Body of pancreas (tissue), 4 donors: ENCODE results near the gene KIRREL3. TPM values are rescaled to one million over a fixed set of nuclear protein-coding genes. Genes with fewer than 3 reads are reported as not detected.

Experiments
- ATAC-seq: fragments of 150-250 bp; one replicate; pipeline ENCODE4 v1.9.1; 2016
- DNase-seq, 4 donors: peaks; one replicate each; pipeline ENCODE4 v3.0.0-alpha.2; 2019
- H3K27ac ChIP-seq, 4 donors: fragments of 200-600 bp; sonication (generic); 1 replicate in 3 of 4; 2 replicates in 1 of 4; pipeline versions ENCODE4 v1.5.1 to v1.6.1; 2016 to 2019; ENCODE audit warnings: mild to moderate bottlenecking in 1 of 4, mixed read lengths in 1 of 4, moderate library complexity in 1 of 4
- H3K27me3 ChIP-seq, 2 donors: fragments of 200-600 bp; sonication (generic); one replicate each; pipeline ENCODE4 v1.6.0; 2016; ENCODE audit warnings: mild to moderate bottlenecking in 1 of 2
- H3K36me3 ChIP-seq, 2 donors: fragments of 200-600 bp; sonication (generic); replicated peaks in 1 of 2; 2 replicates each; pipeline ENCODE4 v1.5.1; 2016; ENCODE audit warnings: low read depth in 2 of 2; ENCODE audit not compliant: insufficient read depth in 1 of 2
- H3K4me1 ChIP-seq: fragments of 200-600 bp; sonication (generic); one replicate; pipeline ENCODE4 v1.6.0; 2016
- H3K4me3 ChIP-seq, 2 donors: fragments of 200-600 bp; sonication (generic); 1 replicate in 1 of 2; 2 replicates in 1 of 2; pipeline ENCODE4 v1.5.1; 2016 to 2019
- H3K9me3 ChIP-seq, 3 donors: fragments of 200-600 bp; sonication (generic); 1 replicate in 2 of 3; 2 replicates in 1 of 3; pipeline ENCODE4 v1.5.1; 2016
- CTCF ChIP-seq, 7 experiments: fragments of 450-650 bp in 4 of 7; fragments of 200-600 bp in 3 of 7; sonication (generic) in 3 of 7; IDR thresholded peaks; one replicate each; pipeline ENCODE4 v1.5.1; 2016 to 2019; ENCODE audit warnings: antibody characterized with exemption in 7 of 7
- POLR2A ChIP-seq, 3 donors: fragments of 450-650 bp; IDR thresholded peaks; one replicate each; pipeline ENCODE4 v1.6.1; 2016; ENCODE audit warnings: antibody characterized with exemption in 3 of 3, mild to moderate bottlenecking in 2 of 3
- WGBS, 2 donors: methylation state at CpG; one replicate each; pipeline ENCODE4 v1.1.5; 2017; 5-methylcytosine and 5-hydroxymethylcytosine counted together
- intact Hi-C: fragments of 100-400 bp; cut with DNase I; formaldehyde crosslinking; loops from one replicate; pipeline ENCODE4 v1.15.1; 2023
- total RNA-seq, 2 donors: library from RNA; depleted of rRNA; stranded (reverse); fragments of >200 nt; gene quantifications; one replicate each; pipeline ENCODE4 v1.1.0, GENCODE V29; 2016

KIRREL3 gene
- total RNA-seq, 2 donors from 2014 or later, result 0.26 TPM; not detected in 1

GRCh38 chr11:126411971-126412381 is 588.6 kb downstream of the KIRREL3 start:
- no peak for DNase-seq
- WGBS, 2 donors, result 65 to 72% methylated on average over 6 of the region's 6 CpGs
- intact Hi-C loops, result no loop called here
- H3K36me3 ChIP-seq, result no peaks in the 10 kb centered on the region
- peaks cover 13% of the 10 kb centered on the region for H3K4me1 ChIP-seq
- TF ChIP-seq POLR2A (IDR thresholded peaks at IDR 0.05) (no peak), CTCF (IDR thresholded peaks at IDR 0.05) (no peak)
- no peak overlapping the region for H3K27ac ChIP-seq
- ATAC-seq, result no peak
- H3K9me3 ChIP-seq, result no peaks in the 10 kb centered on the region
- H3K27me3 ChIP-seq, result no peaks in the 10 kb centered on the region
- no peak overlapping the region for H3K4me3 ChIP-seq

GRCh38 chr11:126410649-126411048 is 589.9 kb downstream of the KIRREL3 start:
- H3K36me3 ChIP-seq, result no peaks in the 10 kb centered on the region
- H3K27ac ChIP-seq, result peak overlapping the region in 1 of 4 donors; percentile 31
- ATAC-seq (peak; percentile 32), DNase-seq (no peak)
- H3K27me3 ChIP-seq, result no peaks in the 10 kb centered on the region
- H3K4me3 ChIP-seq, result no peak overlapping the region
- no peaks in the 10 kb centered on the region for H3K9me3 ChIP-seq
- intact Hi-C loops, result no loop called here
- H3K4me1 ChIP-seq, result peaks cover under 1% of the 10 kb centered on the region
- WGBS, 2 donors, result 67% methylated on average over 6 of the region's 6 CpGs
- TF ChIP-seq POLR2A (IDR thresholded peaks at IDR 0.05), result no peak
- no peak for TF ChIP-seq CTCF (IDR thresholded peaks at IDR 0.05)

GRCh38 chr11:126409620-126409985 is 591.0 kb downstream of the KIRREL3 start:
- Histone ChIP-seq H3K4me1 (no peaks in the 10 kb centered on the region), H3K36me3 (no peaks in the 10 kb centered on the region), H3K27ac (no peak overlapping the region), H3K9me3 (no peaks in the 10 kb centered on the region), H3K27me3 (no peaks in the 10 kb centered on the region), H3K4me3 (no peak overlapping the region)
- WGBS, 2 donors, result 69 to 79% methylated on average over 3 of the region's 3 CpGs
- TF ChIP-seq CTCF (IDR thresholded peaks at IDR 0.05), result no peak
- no peak for TF ChIP-seq POLR2A (IDR thresholded peaks at IDR 0.05)
- ATAC-seq (no peak), DNase-seq (no peak)
- intact Hi-C loops, result no loop called here

- no peaks in the 10 kb centered on the region for H3K4me1 ChIP-seq
- no peak overlapping the region for H3K27ac ChIP-seq
- DNase-seq (no peak), ATAC-seq (no peak)
- TF ChIP-seq CTCF (IDR thresholded peaks at IDR 0.05) (no peak), POLR2A (IDR thresholded peaks at IDR 0.05) (no peak)
- H3K9me3 ChIP-seq, result no peaks in the 10 kb centered on the region
- intact Hi-C loops, result no loop called here
- no peak overlapping the region for H3K4me3 ChIP-seq
- 82 to 85% methylated on average over 12 of the region's 12 CpGs for WGBS, 2 donors
- no peaks in the 10 kb centered on the region for H3K27me3 ChIP-seq
- no peaks in the 10 kb centered on the region for H3K36me3 ChIP-seq
Observed at GRCh38 chr11:126408901-126409619, 591.5 kb downstream of the KIRREL3 start.

GRCh38 chr11:126408496-126408895 is 592.1 kb downstream of the KIRREL3 start:
- ATAC-seq, result no peak
- DNase-seq, result no peak
- H3K27me3 ChIP-seq, result no peaks in the 10 kb centered on the region
- H3K4me3 ChIP-seq, result no peak overlapping the region
- H3K27ac ChIP-seq, result no peak overlapping the region
- H3K9me3 ChIP-seq, result no peaks in the 10 kb centered on the region
- intact Hi-C loops, result no loop called here
- H3K36me3 ChIP-seq, result no peaks in the 10 kb centered on the region
- no peaks in the 10 kb centered on the region for H3K4me1 ChIP-seq
- TF ChIP-seq CTCF (IDR thresholded peaks at IDR 0.05), result no peak
- WGBS, 2 donors, result 81 to 82% methylated on average over 10 to 12 of the region's 12 CpGs
